ENCODE results near the gene CLEC4G.
"Not testable (repeated sequence)": the region's sequence is repeated elsewhere in the genome, so short reads cannot be mapped to it uniquely, and the experiment has no call there.

CLEC4G gene

DNA sequence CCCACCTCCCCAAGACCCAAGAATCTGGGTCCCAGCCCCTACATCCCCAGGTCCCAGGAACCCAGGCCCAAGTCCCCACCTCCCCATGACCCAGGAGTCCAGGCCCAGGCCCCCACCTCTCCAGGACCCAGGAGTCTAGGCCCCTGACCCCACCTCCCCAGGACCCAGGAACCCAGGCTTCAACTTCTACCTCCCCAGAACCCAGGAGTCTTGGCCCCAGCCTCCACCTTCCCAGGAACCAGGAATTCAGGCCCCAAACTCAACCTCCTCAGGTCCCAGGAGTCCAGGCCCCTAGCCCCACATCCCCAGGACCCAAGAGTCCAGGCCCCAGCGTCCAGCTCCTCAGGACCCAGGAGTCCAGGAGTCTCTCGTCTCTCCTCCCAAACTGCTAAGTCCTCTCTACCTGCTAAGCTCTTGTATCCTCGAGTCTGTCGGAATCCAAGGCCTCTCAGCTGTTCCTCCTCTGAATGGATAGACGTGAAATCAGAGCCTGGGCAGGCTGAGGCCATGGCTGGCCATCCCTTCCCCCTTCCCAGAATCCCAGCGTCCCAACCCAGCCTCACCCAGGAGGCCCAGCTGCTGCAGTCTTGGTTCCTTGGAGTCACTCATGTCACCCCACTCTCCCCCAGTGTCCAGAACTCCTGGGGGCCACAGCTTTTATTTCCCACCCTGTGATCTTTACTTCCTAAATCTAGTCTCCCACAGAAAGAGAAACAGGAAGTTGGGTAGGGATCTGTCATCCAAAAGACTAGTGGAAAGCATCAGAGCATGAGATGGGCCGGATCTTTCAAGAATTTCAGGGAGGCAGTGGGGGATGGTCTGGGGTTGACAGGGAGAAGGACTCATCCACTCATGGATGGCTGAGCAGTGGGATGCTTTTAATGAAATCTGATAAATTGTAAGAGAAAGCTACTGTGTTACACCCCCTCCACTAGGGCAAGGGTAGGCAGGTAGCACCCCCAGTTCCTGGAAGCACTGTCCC is 15.3 kb upstream of the CLEC4G start, which contains the start of gene CD209:
TSS of gene CD209 (minus strand) at position 632 of the 982 bp plus-strand sequence. CDS start at position 609, 23 bp downstream.
- no peaks in the 10 kb centered on the region for H3K36me3 ChIP-seq (ENCODE audit: control insufficient read depth, insufficient read depth, low read length)
- WGBS, 2 experiments (ENCODE audit: insufficient coverage in 2 of 2): 55 to 58% methylated on average over 7 of the region's 7 CpGs
- H3K27ac ChIP-seq (ENCODE audit: low read depth, low read length, severe bottlenecking): no peak within 1 kb of the TSS
- no peaks in the 10 kb centered on the region for H3K4me1 ChIP-seq (ENCODE audit: control insufficient read depth, insufficient read depth, low read length, poor library complexity, severe bottlenecking)
- no peak within 1 kb of the TSS for H3K4me3 ChIP-seq (ENCODE audit: extremely low read depth, insufficient read depth, low read length, poor library complexity, severe bottlenecking)
- peaks cover 5% of the 10 kb centered on the region for H3K9me3 ChIP-seq (ENCODE audit: control insufficient read depth, low read length)

DNA sequence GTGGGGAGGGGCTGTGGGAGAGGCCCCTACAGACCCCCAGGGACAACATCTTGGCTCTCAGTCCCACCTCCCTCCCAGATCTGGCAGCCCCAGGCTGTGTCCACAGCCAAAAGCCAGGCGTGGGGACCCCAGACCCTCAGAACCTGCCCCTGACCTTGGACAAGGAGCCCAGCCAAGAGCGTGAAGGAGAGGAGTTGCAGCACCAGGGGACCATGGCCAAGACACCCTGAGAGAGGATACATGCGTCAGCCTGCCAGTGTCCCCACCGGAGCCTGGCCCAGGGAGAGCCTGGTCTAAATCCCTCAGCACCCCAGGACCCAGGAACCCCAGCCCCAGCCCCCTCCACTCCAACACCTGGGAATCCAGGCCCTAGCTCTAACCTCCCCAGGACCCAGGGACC is 14.4 kb upstream of the CLEC4G start:
- H3K36me3 ChIP-seq (ENCODE audit: control insufficient read depth, insufficient read depth, low read length); H3K4me3 ChIP-seq (ENCODE audit: extremely low read depth, insufficient read depth, low read length, poor library complexity, severe bottlenecking); H3K9me3 ChIP-seq (ENCODE audit: control insufficient read depth, low read length); H3K27ac ChIP-seq (ENCODE audit: low read depth, low read length, severe bottlenecking); H3K4me1 ChIP-seq (ENCODE audit: control insufficient read depth, insufficient read depth, low read length, poor library complexity, severe bottlenecking): not testable (repeated sequence)
- 53 to 68% methylated on average over 3 to 4 of the region's 4 CpGs for WGBS, 2 experiments (ENCODE audit: insufficient coverage in 2 of 2)

DNA sequence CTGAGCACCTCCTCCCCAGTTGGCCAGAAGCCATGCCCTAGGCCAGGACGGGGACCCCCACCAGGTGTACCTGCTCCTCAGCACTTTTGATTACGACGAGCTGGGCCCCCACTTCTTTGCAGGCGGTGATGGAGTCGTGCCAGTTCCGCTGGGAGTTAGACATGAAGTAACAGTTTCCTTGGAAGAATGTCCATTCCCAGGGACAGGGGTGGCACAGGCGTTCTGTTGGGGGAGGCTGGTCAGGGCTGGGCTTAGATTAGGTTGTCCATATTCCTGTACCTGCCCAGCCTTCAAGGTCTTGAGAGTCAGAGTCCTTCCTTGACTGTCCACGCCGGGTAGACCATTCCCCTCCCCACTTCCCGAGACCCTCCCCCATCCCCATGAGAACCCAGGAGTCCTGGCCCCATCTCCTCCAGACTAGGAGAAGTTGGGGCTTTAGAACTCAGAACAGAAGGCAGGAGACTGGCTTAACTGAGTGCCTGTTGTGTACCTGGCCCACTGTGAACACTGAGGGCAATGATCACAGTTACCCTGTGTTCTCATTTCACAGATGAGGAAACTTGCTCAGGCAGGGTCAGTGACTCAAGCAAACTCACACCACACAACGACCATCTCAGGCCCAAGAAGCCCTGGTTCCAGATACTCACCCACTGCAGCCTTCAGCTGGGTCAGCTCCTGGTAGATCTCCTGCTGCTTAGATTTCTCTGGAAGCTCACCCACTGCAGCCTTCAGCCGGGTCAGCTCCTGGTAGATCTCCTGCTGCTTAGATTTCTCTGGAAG is 13.2 kb upstream of the CLEC4G start:
- Histone ChIP-seq H3K9me3 (ENCODE audit: control insufficient read depth, low read length) (peaks cover 5% of the 10 kb centered on the region), H3K4me3 (ENCODE audit: extremely low read depth, insufficient read depth, low read length, poor library complexity, severe bottlenecking) (no peak overlapping the region), H3K27ac (ENCODE audit: low read depth, low read length, severe bottlenecking) (no peak overlapping the region), H3K4me1 (ENCODE audit: control insufficient read depth, insufficient read depth, low read length, poor library complexity, severe bottlenecking) (no peaks in the 10 kb centered on the region), H3K36me3 (ENCODE audit: control insufficient read depth, insufficient read depth, low read length) (no peaks in the 10 kb centered on the region)
- 79 to 82% methylated on average over 8 to 9 of the region's 12 CpGs for WGBS, 2 experiments (ENCODE audit: insufficient coverage in 2 of 2)

DNA sequence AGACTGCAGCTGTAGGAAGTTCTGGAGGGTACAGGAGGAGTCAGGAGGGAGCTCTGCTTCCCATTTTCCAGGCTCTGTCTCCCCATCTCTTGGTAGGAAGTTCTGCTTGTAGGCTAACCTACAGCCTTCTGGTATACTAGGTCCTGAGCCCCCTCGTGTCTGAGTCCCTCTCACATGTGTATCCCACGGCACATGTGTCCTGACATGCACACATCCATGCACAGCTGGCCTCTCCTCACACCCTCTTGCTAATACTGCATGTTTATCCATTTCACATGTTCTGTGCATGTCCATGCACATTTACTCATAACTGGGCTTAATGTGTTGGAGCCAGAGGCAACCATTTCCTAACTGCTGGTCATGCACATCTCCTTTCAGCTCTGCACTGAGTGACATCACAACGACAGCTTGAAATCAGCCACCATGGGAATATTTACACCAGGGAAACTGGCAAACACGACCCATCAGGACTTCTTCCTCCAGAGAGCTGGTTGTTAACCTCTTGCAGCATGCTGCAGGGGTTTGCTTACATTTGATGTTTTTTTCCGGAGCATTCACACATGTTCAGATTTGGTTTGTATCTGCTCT is 12.4 kb upstream of the CLEC4G start:
- Histone ChIP-seq H3K36me3 (ENCODE audit: control insufficient read depth, insufficient read depth, low read length) (no peaks in the 10 kb centered on the region), H3K4me1 (ENCODE audit: control insufficient read depth, insufficient read depth, low read length, poor library complexity, severe bottlenecking) (no peaks in the 10 kb centered on the region), H3K27ac (ENCODE audit: low read depth, low read length, severe bottlenecking) (no peak overlapping the region), H3K4me3 (ENCODE audit: extremely low read depth, insufficient read depth, low read length, poor library complexity, severe bottlenecking) (no peak overlapping the region), H3K9me3 (ENCODE audit: control insufficient read depth, low read length) (peaks cover 5% of the 10 kb centered on the region)
- WGBS, 2 experiments (ENCODE audit: insufficient coverage in 2 of 2): 61 to 68% methylated on average over 5 of the region's 5 CpGs

GRCh38 chr19:7743425-7743841 is 11.5 kb upstream of the CLEC4G start:
- Histone ChIP-seq H3K4me1 (ENCODE audit: control insufficient read depth, insufficient read depth, low read length, poor library complexity, severe bottlenecking) (no peaks in the 10 kb centered on the region), H3K9me3 (ENCODE audit: control insufficient read depth, low read length) (peaks cover 5% of the 10 kb centered on the region), H3K36me3 (ENCODE audit: control insufficient read depth, insufficient read depth, low read length) (no peaks in the 10 kb centered on the region), H3K4me3 (ENCODE audit: extremely low read depth, insufficient read depth, low read length, poor library complexity, severe bottlenecking) (no peak overlapping the region), H3K27ac (ENCODE audit: low read depth, low read length, severe bottlenecking) (no peak overlapping the region)
- WGBS, 2 experiments (ENCODE audit: insufficient coverage in 2 of 2): 65 to 83% methylated on average over 1 to 2 of the region's 2 CpGs

GRCh38 chr19:7742991-7743390 is 11.1 kb upstream of the CLEC4G start:
- no peak overlapping the region for H3K4me3 ChIP-seq (ENCODE audit: extremely low read depth, insufficient read depth, low read length, poor library complexity, severe bottlenecking)
- H3K36me3 ChIP-seq (ENCODE audit: control insufficient read depth, insufficient read depth, low read length): no peaks in the 10 kb centered on the region
- no peaks in the 10 kb centered on the region for H3K4me1 ChIP-seq (ENCODE audit: control insufficient read depth, insufficient read depth, low read length, poor library complexity, severe bottlenecking)
- H3K27ac ChIP-seq (ENCODE audit: low read depth, low read length, severe bottlenecking): no peak overlapping the region
- 73 to 83% methylated on average over 11 of the region's 11 CpGs for WGBS, 2 experiments (ENCODE audit: insufficient coverage in 2 of 2)
- H3K9me3 ChIP-seq (ENCODE audit: control insufficient read depth, low read length): peaks cover 2% of the 10 kb centered on the region

DNA sequence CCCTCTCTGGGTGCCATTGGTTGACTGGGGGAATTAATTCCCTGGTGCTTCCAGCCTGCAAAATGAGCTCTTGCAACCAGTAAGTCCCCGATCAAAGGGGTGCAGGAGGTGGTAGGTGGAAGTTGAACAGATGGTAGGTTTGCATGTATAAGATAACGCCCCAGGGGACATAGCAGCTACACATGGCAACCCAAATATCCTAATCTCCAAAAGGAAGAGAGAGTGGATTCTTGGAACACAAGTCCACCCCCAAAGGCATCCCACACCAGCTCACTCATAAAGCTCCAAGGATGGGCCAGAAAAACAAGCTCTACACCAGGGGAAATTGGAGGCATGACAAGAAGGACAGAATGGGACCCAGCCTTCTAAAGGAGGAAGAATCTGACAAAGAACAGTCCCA is 10.7 kb upstream of the CLEC4G start:
- Histone ChIP-seq H3K4me3 (ENCODE audit: extremely low read depth, insufficient read depth, low read length, poor library complexity, severe bottlenecking) (no peak overlapping the region), H3K9me3 (ENCODE audit: control insufficient read depth, low read length) (no peaks in the 10 kb centered on the region), H3K27ac (ENCODE audit: low read depth, low read length, severe bottlenecking) (no peak overlapping the region), H3K4me1 (ENCODE audit: control insufficient read depth, insufficient read depth, low read length, poor library complexity, severe bottlenecking) (no peaks in the 10 kb centered on the region), H3K36me3 (ENCODE audit: control insufficient read depth, insufficient read depth, low read length) (no peaks in the 10 kb centered on the region)
- no CpG with 5 or more reads among the region's 2 CpGs for WGBS, 2 experiments (ENCODE audit: insufficient coverage in 2 of 2)

DNA sequence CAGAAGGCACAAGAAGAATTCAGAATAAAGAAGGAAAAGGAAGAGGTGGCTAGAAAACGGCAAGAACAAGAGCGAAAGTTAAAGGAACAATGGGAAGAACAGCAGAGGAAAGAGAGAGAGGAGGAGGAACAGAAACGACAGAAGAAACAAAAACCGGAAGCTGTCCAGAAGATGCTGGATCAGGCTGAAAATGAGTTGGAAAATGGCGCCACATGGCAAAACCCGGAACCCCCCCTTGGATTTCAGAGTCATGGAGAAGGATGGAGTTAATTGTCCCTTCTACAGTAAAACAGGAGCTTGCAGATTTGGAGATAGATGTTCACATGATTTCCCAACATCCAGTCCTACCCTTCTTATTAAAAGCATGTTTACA is 8.8 kb upstream of the CLEC4G start:
- H3K9me3 ChIP-seq (ENCODE audit: control insufficient read depth, low read length): no peaks in the 10 kb centered on the region
- H3K4me3 ChIP-seq (ENCODE audit: extremely low read depth, insufficient read depth, low read length, poor library complexity, severe bottlenecking): no peak overlapping the region
- no peaks in the 10 kb centered on the region for H3K36me3 ChIP-seq (ENCODE audit: control insufficient read depth, insufficient read depth, low read length)
- no peak overlapping the region for H3K27ac ChIP-seq (ENCODE audit: low read depth, low read length, severe bottlenecking)
- WGBS, 2 experiments (ENCODE audit: insufficient coverage in 2 of 2): 84 to 86% methylated on average over 6 of the region's 6 CpGs
- H3K4me1 ChIP-seq (ENCODE audit: control insufficient read depth, insufficient read depth, low read length, poor library complexity, severe bottlenecking): no peaks in the 10 kb centered on the region

- 75 to 85% methylated on average over 16 to 19 of the region's 19 CpGs for WGBS, 2 experiments (ENCODE audit: insufficient coverage in 2 of 2)
- Histone ChIP-seq H3K4me3 (ENCODE audit: extremely low read depth, insufficient read depth, low read length, poor library complexity, severe bottlenecking) (no peak overlapping the region), H3K9me3 (ENCODE audit: control insufficient read depth, low read length) (no peaks in the 10 kb centered on the region), H3K27ac (ENCODE audit: low read depth, low read length, severe bottlenecking) (no peak overlapping the region), H3K36me3 (ENCODE audit: control insufficient read depth, insufficient read depth, low read length) (no peaks in the 10 kb centered on the region), H3K4me1 (ENCODE audit: control insufficient read depth, insufficient read depth, low read length, poor library complexity, severe bottlenecking) (no peaks in the 10 kb centered on the region)
Observed at GRCh38 chr19:7739801-7740681, 8.1 kb upstream of the CLEC4G start.

DNA sequence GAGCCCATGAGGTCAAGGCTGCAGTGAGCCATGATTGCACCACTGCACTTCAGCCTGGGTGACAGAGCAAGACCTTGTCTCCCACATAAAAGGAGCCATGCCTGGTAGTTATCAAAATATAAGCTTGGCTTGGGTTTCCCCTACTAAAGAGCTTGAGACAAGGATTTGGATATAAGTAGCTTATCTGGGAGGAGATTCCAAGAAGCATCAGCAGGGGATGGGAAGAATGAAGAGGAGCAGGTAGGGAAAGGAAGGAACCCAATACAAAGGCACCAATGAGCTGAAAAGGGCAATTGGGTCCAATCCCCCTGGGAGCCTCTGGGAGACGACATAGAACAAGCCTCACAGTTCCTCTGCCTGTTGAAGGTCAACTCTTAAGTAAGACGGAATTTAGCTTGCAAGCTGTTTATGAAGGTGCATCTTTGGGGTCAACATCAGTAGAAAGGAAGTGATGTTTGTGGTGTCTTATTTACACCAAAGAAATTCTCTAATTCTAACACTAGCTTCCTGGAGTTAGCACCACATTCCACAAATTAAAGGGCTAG is 7.4 kb upstream of the CLEC4G start:
- H3K4me1 ChIP-seq (ENCODE audit: control insufficient read depth, insufficient read depth, low read length, poor library complexity, severe bottlenecking): no peaks in the 10 kb centered on the region
- no peaks in the 10 kb centered on the region for H3K9me3 ChIP-seq (ENCODE audit: control insufficient read depth, low read length)
- WGBS, 2 experiments (ENCODE audit: insufficient coverage in 2 of 2): 50 to 57% methylated on average over 1 of the region's 2 CpGs
- H3K4me3 ChIP-seq (ENCODE audit: extremely low read depth, insufficient read depth, low read length, poor library complexity, severe bottlenecking): no peak overlapping the region
- no peaks in the 10 kb centered on the region for H3K36me3 ChIP-seq (ENCODE audit: control insufficient read depth, insufficient read depth, low read length)
- H3K27ac ChIP-seq (ENCODE audit: low read depth, low read length, severe bottlenecking): no peak overlapping the region

Data from mesodermal cell (in vitro differentiated cells).